Activated CD4-positive, alpha-beta T cell treated with anti-CD3 and anti-CD28 coated beads, Interleukin-2, amount 50 U/mL, for 16 hours (primary cell): Measurements from ENCODE around the gene NECTIN1.

Source experiments
- DNase-seq: peaks from one replicate; pipeline ENCODE4 v3.0.0-alpha.2; 2020

Gene NECTIN1

DNA sequence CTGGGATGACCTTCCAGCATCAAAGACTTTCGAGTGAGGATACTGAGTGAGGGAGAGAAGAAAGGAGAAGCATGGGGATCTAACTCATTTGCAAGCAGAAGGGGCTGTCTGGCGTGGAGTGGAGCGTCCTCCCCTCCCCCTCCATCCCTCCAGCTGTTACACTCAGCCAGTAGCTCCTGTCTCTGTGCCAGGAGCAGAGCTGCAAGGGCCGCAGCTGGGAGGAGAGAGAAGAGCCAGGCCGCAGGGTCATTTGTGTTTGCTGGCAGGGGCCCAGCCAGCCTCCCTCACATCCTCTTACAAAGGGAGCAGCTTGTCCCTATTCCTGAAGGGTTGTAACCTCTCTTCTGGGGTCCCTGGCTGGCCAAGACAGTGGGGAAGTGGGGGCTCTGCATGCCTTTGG, 57.9 kb downstream of the NECTIN1 start:
- no peak for DNase-seq

DNA sequence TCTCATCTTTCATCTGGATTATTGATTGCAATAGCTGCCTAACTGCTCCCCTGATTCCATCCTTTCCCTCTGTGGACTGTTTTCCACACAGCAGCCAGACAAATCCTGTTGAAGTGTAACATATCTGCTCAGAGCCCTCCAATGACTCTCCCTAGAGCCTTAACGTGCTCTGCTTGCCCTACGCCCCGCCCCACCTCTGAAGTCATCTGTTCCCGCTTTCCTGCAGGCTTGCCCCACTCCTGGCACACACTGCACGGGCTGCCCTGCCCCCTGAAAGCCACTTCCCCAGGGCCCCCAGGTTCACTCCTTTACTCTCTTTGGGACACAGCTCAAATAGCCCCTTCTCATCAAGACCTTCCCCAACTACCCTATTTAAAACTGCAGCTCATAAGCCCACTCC, 59.5 kb downstream of the NECTIN1 start:
- DNase-seq, result no peak

DNA sequence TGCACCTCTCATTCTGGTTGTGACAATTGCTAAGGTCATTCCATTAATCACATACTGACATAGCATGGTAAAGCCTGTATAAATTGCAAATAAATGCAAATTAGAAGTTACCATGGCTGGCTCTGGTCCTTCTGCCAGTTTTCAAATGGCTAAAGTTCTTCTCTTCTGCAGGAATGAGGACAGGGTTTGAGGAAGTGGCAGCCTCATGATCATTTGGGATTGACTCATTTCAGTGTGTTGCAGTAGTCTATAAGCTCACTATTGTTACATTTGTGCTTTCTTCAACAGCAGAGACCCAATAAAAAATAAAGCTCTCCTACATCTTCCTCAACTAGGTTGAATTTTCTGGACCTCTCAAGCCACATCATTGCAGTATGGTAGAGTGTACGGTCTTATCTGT, 60.3 kb downstream of the NECTIN1 start:
- DNase-seq, result no peak

DNA sequence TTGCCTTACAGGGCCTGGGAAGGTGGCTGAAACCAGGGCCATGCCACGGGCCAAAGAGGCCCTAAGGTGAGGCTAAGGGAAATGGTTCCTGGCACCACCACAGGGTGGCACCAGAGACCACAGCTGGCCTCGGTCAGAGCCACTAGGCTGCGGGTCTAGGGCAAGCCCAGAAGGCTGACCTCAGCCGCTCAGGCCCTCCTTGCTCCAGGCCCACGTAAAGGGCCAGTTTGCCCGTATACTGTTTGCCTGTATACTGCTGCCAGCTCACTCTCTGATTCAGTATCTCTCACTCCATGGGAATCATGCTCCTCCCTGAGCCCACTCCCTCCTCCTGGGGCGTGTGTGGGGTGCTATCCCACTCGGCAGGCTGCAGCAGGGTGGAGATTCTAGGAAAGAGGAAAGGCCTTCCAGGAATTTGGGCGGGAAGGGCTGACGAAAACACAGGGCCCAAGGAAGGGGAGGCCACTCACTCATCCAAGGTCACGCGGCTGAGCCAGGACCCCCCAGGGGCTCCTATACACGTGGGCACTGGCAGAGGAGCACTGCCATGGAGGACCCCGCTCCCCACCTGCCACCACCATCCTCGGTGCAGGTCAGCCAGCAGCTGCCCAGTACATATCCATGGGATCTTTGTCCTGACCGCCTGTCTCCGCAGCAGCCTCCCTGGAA, 62.4 kb downstream of the NECTIN1 start:
- peak; percentile 61 for DNase-seq

DNA sequence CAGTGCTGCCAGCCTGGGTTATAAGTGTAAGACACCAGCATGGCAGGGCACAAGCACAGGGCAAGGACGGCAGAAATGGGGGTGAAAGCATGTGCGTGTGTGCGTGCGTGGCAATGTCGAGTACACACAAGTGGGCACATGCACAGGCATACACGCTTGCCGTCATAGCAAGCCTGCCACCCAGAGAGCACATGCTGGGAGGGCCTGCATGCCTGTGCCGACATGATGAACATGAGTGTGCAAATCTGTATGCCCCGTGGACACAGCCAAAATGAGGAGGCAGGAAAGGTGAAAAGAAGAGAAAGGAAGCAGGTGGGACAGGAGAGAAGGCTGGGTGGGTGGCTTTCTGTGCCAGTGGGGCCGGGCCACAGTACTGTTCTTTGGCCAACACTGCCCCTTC, 62.9 kb downstream of the NECTIN1 start:
- no peak for DNase-seq

DNA sequence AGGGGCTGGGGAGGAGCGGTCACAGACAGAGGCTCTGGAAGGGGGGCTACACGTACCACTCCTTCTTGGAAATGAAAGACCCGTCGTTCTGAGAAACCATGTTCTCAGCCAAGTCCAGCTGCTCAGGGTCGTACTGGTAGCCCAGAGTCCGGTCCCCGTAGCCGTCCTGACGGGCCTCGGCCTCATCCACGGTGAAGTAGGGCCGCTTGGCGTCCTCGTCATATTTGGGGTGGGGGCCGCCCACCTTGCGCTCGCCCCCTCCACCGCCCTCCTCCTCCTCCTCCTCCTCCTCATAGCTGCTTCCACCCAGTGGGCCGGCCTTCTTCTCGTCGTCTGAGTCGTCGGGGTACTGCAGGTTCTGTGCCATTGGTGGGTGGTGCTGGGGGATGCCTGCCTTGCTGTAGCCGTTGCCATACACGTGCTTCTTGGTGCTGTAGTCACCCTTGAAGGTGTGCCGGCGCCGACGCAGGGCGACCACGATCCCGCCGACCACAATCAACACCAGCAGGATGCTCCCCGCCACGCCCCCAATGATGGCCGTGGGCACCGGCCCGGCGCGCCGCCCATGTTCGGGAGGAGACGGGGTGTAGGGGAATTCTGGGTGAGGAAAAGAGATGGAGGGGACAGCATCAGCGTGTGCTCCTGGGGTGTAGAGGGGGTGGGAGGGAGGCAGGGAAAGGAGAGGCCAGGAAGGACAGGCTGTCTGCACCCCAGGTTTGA, 64.1 kb downstream of the NECTIN1 start:
- DNase-seq, result no peak

DNA sequence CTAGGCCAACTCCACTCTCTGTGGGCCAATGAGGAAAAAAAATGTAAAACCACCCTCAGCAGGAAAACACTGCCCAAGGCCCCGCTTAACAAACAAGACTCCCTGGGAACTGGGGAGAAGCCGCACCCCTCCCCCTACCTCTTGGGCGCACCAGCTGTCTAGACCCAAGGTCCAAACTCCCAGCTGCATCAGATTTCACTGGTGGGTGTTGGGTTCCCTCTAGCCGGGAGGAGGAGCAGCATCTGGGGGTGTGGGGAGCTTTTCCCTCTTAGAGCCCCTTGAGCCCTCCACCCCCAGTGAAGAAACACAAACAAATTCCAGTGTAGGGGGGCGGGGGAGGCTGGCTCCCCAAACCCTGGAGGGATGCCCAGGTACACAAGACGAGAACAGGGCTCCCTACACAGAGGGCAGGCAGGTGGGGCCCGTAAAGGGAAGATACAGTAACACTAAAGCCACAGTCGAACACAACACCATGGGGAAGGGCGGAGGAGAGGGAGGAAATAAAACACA, 64.9 kb downstream of the NECTIN1 start:
- DNase-seq, result no peak

DNA sequence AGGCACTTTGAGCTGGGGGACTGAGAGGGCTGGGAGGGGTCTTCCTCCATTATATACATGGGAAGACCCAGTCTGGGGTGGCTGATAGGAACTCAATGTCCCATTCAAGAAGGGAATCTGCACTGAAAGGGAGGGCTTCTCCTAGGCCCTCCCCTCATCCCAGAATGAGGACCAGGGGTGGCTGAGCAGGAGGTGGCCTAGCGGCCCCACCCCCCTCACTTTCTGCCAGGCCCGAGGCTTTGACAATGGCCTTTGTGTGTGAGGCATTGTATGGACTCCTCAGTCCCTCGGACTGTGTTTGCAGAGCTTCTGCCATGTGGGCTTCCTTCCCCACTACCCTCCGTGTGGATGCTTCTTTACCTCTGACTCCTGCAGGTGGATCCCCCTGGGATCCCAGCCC, 65.7 kb downstream of the NECTIN1 start:
- no peak for DNase-seq

DNA sequence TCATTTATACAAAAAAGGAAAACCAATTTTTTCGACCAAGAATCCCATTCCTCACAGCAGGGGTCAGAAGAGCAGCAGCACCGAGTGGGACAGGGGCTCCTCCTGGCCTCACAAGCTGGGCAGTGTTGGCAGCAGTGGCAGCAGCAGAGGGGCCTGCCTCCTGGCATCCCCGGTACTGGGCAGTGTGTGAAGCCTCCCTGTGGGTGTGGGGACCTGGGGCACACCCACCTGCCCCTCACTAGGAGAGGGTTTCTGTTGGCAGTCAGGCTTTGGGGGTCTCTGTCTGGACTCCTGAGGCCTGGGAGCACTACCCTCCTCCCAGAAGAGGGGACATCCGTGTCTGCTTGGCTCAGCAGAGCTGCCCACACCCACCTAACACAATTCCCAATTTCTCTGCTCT, 67.8 kb downstream of the NECTIN1 start:
- DNase-seq, result no peak

DNA sequence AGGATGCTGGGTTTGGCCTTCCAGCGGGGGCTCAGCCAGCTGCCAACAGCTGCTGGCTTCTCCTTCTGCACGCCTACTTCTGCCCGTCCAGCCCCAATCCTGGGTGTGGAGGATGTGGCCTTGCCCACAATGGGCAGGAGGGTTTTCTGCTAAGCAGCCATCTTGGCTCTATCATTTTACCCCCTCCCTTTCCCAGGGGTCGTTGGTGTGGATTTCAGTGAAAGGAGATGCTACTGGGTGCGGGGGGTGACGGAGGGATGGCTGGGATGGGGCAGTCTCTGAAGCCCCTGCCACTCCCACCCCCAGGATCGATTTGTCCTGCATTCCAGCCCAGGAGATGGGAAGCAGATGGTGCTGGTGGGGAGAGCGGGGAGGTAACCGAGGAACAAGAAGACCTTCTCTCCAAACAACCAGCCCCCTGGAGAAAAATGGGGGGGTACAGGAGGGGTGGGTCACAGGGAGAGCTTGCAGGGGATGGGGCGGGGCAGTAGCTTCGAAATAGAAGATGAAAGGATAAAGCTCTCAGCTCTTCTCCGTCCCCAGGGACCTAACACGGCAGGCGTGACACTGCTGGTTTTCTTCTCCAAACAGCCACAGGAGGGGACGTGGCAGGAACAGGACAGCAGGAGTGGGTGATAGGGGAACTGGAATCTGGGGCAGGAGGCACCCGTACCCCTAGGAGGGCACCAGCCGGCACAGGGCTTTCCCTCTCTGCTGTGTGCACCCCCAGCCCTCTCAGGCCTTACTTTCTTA, 68.9 kb downstream of the NECTIN1 start:
- DNase-seq, result no peak

DNA sequence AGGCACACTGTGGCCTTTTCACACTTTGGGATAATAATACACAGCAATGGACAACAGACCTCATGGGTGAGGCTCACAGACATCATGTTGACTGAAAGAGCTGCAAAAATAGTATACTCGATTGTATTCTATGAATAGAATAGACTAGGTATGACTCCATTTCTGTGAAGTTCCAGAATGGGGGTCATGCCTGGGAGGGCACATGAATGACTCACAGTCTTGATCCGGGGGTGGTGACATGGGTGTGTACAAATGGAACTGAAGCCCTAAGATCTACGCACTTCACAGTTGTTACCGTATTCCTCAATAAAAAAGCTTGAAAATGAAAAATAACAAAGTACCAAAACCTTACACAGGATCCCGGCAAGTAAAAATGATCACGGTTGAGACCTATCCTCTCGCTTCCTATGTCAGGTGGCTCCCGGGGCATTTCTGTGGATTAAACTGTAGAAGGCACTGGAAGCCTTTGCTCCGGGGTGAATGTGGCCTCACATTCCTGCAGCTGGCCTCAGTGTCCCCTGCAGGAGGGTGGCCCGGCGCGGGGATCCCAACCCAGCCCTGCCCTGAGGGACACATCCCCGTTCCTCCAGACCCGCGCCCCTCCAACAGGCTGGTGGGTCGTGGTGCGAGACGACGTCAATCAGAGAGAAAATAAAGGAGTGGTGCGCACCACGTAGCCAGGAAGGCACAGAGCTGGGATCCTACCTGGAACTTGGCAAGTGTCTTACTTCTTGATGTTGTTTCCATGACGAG, 75.9 kb downstream of the NECTIN1 start:
- DNase-seq, result no peak

DNA sequence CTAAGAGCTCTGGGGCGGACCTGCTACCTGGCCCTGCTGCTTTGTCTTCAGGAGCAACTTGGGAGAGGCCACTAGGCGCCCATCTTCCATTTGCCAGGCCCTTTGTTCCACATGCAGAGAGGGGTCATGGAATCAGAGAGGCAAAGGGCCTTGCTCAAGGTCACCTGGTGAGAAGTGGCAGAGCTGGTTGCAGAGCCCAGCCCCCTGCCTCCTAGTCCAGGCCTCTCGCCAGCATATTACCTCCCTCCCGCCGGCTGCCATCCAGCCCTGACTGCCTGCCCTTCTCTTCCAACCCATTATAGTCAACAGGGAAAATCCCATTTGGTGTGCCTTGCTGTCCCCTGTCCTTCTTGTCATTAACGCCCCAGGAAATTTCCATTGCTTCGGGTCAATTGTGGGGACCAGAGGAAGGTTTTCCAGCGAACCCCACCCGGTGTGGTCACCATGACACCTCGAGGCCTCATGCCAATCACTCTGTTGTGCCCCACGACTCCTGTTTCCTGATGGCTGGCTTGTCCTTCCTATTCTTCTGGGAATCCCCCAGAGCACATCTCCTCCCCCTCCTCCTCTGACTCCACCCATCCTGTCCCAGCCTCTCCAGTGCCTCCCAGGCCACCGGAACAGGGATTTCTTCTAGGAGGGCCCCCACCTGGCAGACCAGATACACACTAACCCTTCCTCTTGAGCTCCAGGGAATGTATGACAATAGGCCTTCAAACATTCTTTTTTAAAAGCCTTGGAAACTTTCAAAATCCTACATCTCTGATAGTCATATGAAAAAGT, 77.0 kb downstream of the NECTIN1 start:
- no peak for DNase-seq

DNA sequence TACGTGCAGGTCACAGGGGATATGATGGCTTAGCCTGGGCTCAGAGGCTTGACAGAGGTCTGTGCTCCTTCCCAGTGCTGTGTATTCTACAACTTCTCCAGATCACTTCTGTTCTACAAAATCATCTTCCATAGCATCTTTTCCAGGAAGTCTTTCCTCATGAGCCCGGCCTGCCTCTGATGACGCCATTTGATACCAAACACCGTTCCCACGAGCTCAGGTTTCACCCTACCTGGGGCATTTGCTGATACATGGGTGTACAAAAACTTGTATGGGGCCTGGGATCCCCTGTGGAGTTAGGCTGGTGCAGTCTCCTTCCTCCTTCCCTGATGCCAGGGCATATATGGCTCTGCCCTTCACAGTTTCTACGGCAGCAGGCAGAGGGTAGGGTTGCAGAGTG, 78.7 kb downstream of the NECTIN1 start:
- no peak for DNase-seq

DNA sequence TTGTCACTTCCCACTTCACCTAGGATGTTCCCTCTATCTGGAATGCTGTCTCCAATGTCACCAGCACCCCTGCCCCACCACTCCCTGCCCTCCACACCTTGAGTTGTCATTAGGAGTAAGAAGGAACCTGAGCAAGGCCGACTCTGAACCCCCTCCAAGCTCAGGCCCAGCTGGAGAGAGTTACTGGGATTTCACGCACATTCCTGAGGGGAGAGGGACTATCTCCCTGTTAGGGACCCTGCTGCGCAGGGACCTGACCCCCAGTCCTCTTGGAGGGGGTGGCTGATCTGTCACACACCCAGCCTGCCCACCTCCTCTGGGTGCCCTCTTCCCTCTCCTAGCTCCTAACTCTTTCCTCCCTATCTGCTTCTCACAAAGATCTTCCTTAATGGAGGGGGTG, 81.7 kb downstream of the NECTIN1 start:
- no peak for DNase-seq

DNA sequence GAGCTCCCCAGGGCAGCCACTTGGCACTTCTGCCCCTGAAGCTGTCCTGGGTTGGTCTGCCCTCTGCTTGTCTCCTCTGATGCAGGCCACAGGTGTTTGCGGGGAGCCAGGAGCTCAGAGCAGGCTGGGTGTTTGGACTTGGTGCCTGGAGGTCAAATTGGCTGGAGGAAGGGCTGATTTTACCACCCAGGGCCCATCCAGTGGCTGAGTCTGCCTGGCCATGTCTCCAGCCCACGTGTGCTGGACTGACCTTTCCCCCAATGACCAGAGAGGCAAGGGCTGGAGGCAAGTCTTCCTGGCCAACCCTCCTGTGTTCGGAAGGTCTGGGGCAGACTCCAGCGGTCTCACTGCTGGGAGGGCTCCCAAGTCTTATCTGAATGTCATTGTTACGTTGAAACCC, 84.0 kb downstream of the NECTIN1 start:
- no peak for DNase-seq

DNA sequence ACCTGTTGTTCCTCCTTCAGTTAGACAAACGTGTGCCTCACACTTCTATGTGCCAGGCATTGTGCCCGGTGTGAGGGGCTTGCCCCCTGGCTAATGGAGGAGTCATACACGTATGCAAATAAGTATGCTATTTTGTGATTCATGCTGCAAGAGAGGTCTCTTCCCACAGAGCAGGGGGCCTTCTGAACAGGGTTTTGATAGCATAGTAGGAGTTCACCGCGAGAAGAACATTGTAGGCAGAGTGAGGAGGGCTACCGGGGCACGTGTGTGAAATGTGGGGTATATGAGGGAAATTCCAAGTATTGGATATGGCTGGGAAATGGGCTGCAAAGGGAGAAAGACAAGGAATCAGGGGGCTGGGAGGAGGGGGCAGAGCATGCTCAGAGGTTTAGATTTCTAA, 84.5 kb downstream of the NECTIN1 start:
- DNase-seq, result no peak

DNA sequence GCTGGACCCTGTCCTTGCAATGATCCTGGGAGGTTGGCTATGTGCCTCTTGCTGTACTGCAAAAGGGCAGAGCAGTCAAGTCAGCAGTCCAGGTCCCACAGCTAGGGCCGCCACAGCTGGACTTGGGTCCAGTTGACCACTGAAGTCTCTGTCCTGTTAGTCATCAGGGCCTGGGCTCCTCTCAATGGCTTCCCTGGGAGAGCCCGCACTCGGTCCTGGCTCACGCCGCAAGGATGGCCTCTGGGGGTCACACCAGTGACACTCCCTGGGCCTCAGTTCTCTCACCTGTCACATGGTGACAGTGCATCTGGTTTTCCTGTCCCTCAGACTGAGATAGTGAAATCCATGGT, 85.1 kb downstream of the NECTIN1 start:
- DNase-seq, result no peak

DNA sequence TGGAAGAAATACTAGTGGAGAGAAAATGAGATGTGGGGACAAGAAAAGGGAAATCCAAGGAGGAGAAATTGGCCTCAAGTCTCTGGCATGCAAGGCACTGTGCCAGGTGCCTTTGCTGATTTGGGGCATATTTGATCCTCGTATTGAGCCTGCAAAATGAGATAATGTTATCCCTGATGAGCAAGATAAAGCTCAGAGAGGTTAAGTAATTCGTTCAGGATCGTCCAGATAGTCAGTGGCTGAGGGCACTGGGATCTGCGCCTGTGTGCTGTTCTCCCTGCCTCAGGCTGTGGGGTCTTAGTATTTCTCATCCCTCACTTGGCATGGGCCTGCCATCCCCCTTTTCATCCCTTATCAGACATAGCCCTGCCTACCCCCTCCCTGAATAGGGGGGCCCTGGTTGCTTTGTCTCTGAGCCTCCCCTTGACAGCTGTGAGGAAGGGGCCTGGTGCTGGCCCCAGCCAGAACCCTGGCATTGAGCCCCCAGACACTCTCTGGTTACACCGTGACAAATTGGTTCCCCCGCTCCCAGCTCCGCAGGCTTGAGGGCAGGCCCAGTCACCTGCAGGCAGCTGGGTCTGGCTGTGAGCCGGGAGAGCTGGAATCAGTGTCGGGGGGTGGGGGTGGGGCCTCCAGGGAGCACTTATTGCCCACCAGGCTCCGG, 85.7 kb downstream of the NECTIN1 start:
- no peak for DNase-seq

DNA sequence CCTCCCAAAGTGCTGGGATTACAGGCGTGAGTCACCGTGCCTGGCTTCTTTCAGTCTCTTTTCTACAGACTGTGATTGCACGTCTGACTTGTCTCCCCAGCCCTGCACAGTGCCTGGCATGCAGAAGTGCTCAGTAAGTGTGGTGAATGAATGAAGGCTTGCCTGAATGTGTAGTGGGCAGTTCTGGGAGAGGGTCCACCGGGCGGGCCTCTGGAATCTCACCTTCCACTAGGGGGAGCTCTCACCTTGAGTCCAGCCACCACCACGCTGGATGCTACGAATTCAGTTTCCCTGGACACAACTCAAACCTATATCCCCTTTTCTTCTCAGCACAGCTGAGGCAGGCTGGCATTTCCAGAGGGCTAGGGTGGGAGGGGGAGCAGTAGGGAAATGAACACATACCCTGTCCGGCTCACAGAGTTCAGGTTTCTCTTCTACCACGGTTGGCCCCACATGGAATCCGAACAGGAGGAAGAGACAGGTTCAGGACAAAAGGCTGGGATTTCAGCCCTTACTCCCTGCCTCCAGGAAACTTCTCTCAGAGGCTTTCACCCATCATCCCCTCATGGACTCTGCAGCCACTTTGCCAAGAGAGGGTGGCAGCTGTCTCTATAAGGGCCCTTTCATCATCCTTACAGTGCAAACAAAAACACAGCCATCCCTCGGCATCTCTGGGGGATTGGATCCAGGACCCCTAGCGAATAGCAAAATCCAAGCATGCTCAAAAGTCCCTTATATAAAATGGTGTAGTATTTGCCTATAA, 86.8 kb downstream of the NECTIN1 start:
- DNase-seq, result peak; percentile 18

DNA sequence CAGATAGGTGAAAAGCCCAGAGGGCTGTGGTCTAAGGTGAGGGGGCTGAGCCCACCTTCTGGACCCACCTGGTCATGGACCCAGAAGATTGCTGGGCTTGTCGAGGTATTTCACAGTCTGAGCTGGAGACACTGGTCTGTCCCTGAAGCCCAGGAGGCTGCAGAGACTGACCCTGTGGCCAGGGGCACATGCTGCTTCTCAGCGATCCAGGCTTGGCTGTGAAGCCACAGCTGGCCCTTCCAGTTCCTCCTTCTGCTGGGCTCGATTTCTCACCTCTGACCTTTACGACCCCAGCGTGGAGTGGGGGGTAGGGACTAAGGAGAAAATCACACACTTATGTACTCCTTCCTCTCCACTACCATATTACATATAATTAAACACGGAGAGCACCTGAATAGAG, 88.5 kb downstream of the NECTIN1 start:
- DNase-seq, result no peak

DNA sequence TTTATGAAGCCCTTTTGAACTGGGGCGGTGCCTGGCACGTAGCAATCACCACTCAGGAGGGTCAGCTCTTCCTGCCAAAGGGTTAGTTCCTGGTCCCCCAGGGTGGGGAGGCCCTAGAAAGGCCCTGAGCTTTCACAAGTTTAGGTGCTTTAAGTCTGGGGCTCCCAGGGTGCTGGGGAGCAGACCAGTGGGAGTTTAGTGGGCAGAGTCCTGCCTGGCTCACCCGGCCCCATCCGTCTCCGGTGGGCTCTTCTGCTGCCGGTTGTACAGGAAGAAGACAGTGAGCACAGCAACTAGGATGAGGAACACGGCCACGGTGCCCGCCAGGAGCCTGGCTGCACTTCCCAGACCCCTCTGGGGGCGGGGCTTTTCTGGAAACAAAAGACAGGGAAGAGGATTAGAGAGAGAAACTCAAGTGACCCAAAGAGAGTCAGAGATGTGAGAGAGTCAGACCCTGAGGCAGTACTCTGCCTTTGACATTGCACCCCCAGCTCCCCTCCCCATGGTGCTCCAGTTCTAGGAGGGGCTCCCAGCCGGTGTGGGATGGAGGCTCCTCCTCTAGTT, 89.3 kb downstream of the NECTIN1 start:
- DNase-seq, result no peak
